ENCODE results near the gene OR2A14.
"Not testable (repeated sequence)": the region's sequence is repeated elsewhere in the genome, so short reads cannot be mapped to it uniquely, and the experiment has no call there.

Gene OR2A14, protein sequence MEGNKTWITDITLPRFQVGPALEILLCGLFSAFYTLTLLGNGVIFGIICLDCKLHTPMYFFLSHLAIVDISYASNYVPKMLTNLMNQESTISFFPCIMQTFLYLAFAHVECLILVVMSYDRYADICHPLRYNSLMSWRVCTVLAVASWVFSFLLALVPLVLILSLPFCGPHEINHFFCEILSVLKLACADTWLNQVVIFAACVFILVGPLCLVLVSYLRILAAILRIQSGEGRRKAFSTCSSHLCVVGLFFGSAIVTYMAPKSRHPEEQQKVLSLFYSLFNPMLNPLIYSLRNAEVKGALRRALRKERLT

DNA sequence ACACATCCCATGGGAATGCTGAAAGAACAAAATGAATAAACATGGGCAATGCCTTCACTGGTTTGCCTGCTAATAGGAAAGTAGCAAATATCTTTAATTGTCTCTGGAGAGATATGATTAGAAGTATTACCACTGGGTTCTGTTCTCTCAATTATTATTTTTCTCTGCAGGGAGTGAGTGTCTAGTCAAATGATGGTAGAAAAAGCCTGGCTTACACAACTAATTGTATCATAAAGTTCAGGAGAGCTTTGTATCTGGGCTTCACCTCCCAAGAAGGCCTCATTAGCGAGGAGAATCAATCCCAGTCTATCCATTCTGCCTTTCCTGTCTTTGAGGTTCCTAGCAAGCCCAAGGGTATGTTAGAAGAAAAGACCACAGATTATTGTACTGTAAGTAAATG lies at the start of gene OR2A14:
TSS of gene OR2A14 (plus strand) at position 301 of the 400 bp plus-strand sequence. CDS start 5,937 bp downstream, outside the sequence.
- no peak for DNase-seq

DNA sequence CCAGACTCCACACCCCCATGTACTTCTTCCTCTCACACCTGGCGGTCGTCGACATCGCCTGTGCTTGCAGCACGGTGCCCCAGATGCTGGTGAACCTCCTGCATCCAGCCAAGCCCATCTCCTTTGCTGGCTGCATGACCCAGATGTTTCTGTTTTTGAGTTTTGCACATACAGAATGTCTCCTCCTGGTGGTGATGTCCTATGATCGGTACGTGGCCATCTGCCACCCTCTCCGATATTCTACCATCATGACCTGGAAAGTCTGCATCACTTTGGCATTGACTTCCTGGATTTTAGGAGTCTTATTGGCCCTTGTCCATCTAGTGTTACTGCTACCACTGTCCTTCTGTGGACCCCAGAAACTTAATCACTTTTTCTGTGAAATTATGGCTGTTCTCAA lies 48.6 kb upstream of the OR2A14 start:
- no peak for DNase-seq

DNA sequence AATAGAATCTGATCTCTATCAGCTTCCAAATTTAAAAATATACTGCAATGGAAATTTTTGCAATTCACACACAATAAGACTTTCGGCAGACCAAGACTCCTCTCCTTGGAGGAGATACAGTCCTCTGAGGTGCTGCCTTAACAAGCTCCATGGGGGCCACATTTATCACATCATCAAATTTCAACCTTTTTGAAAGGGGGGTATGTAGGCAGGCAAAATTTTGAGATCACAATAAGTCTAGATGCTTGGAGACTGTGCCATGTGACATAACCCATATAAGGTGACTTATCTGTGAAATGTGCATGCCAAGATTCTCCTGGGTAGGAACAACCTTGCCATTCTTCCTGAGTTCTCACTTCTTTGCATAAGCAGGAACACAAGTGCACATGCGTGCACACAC lies 37.0 kb upstream of the OR2A14 start, which contains the start of gene OR2A12:
TSS of gene OR2A12 (plus strand) at position 301 of the 400 bp plus-strand sequence. CDS start 8,830 bp downstream, outside the sequence.
- no peak for DNase-seq

DNA sequence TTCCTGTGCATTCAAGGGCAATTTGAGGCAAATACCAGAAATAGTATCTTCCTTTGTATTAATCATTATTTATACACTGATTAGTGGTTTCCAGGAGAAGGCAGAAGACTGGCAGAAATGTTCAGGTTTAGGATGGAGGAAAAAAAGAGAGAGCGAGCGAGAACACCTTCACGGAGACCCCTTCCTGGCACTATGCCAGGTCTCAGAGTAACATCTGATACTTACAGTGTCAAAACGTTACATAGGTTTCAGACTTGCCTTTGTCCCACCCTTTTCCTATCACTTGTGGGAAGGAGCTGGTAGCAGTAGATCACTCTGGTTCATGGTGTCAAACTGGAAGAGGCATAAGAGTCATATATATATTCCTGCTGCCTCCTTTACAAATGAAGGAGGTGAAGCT lies 36.2 kb upstream of the OR2A14 start:
- DNase-seq, result no peak

DNA sequence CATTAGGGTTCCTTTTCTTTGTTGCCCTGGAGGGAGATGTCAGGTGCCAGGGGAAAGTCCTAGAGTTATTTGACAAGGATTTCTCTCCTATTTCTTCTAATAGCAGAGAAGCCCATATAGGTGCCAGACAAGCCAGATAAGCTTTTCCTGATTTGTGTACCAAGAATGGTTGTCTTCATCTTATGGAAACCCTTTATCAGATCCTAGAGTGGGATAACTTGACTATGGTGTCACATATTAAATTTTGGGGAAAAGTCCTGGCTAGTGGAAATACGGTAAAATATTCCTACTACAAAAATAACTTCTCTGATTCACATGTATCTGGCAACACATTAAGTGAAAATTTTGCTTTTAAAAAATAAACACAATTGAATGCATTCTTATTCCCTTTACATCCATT lies 35.7 kb upstream of the OR2A14 start:
- DNase-seq, result no peak

DNA sequence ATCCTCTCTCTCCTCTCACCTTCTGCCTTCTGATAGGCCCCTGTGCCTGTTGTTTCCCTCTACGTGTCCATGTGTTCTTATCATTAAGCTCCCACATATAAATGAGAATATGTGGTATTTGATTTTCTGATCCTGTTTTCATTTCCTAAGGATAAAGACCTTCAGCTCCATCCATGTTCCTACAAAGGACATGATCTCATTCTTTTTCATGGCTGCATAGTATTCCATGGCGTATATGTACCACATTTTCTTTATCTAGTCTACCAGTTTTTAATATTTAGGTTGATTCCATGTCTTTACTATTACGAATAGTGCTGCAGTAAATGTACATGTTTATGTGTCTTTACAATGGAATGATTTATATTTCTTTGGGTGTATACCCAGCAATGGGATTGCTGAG lies 32.3 kb upstream of the OR2A14 start:
- DNase-seq, result no peak

DNA sequence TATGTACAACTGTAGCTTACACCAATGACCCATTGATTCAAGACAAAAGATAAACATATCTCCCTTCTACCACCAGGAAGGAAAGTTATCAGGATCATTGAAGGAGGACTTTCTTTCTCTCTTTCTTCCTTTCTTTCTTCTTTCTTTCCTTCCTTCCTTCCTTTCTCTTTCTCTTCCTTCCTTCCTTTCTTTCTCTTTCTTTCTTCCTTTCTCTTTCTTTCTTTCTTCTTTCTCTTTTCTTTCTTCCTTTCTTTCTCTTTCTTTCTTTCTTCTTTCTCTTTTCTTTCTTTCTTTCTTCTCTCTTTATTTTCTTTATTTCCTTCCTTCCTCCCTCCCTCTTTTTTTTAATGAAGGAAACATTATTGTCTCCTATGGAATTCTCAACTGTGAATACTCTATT lies 24.2 kb upstream of the OR2A14 start:
- no peak for DNase-seq

DNA sequence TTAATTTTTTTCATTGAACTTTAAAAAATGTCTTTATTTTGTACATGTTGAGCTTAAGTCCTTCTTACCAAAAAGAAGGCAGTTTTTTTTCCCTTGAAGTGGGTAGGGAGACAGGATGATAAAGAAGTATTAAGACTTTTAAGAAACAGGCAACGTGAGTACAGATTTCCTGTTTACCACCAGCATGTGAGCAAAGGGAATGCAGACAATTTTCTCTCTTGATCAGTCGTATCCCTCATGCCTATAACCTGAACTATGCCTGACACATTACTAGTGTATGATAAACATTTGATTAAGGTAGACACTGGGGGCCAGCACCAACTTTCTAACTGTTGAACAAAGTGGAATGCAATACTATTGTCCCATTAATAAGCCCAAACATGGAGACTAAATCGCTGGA lies 22.4 kb upstream of the OR2A14 start:
- no peak for DNase-seq

DNA sequence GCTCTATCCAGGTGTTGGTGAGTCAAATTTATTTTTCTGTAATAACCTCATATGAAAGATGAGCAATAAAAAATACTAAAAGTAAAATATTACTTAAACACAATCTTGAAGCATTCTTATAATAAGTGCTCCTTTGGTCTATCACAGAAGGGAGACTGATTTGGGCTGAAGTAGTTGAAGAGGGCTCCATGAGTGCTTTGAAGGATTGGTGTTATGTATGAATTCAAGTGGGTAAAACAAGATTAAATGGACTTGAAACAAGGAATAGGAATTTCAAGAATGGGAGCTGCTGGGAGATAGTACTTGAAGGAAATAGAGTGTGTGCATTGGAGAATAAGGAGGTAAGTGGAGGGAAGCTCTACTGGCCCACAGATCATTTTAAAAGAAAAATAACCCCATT lies 20.9 kb upstream of the OR2A14 start:
- no peak for DNase-seq

DNA sequence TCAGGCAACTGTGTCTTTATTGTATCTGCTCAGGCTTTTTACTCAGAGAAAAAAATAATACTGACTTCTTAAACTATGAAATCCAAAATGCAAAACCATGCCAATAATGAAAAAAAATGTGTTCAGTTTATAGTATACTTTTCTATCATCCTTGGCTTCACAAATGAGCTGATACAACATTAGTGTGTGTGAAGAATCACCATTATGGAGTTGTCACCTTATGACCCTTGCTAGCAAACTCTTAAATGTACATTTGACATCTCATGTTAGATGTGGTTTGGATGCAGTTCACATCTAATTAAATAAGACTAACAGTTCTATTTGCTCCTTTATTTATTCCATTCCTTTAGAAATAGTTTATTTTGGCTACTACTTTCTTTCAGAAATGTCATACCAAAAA lies 17.8 kb upstream of the OR2A14 start:
- no peak for DNase-seq

DNA sequence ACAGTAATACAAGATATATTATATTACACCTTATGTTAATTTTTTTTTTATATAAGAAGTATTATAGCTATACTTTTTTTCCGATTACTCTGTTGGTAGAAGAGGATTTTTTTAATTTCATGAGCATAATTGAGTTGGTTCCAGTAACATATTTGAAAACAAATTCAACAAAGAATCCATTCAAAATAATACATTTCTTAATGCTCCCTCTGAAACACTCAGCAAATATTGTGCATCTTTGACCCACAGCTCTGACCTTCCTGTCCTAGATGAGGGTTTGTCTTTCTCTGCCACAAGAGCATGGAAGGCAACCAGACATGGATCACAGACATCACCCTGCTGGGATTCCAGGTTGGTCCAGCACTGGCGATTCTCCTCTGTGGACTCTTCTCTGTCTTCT lies 13.7 kb upstream of the OR2A14 start, which contains the start of gene OR2A2:
TSS of gene OR2A2 (plus strand) at position 301 of the 400 bp plus-strand sequence. CDS start at position 301, 0 bp downstream.
- DNase-seq, result no peak

DNA sequence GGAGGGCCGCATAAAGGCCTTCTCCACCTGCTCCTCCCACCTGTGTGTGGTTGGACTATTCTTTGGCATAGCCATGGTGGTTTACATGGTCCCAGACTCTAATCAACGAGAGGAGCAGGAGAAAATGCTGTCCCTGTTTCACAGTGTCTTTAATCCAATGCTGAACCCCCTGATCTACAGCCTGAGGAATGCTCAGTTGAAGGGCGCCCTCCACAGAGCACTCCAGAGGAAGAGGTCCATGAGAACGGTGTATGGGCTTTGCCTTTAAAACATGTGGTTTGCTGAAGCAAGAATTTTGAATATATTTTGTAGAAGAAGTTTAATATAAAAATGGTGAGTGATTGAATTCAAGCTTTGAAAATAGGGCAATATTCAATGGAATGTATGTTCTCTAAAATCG lies 12.7 kb upstream of the OR2A14 start:
- no peak for DNase-seq

DNA sequence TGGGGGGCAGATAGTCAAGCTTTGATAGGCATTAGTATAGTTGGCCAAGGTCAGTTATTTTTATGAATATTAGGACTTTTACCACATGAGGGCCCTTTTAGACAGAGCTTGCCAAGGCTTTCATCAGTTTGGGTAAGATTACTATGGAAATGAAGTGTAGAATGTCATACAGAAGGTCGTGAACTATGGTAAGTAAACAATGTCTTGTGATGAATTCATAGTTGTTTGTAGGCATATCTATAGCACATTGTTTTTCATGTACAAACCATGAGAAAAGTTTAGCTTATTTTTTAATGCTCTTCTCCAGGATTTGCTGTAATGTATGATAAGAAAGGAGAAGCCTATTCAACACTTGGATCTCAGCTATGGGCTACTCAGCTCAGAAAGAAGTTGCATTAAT lies 9.3 kb upstream of the OR2A14 start:
- DNase-seq, result no peak

DNA sequence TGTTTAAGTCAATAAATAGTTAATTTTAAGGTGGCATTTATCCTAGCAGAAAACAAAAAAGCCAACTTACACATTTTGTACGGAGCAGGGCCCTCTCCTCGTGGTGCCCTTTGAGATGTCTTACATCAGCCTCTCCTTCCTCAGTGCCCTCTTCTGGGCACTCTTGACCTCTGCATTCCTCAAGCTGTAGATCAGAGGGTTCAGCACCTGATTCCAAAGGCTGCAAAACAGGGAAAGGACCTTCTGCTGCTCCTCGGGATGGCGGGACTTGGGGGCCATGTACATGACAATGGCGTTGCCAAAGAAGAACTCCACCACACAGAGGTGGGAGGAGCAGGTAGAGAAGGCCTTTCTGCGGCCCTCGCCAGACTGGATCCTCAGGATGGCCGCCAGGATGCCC lies 4.6 kb upstream of the OR2A14 start:
- no peak for DNase-seq

DNA sequence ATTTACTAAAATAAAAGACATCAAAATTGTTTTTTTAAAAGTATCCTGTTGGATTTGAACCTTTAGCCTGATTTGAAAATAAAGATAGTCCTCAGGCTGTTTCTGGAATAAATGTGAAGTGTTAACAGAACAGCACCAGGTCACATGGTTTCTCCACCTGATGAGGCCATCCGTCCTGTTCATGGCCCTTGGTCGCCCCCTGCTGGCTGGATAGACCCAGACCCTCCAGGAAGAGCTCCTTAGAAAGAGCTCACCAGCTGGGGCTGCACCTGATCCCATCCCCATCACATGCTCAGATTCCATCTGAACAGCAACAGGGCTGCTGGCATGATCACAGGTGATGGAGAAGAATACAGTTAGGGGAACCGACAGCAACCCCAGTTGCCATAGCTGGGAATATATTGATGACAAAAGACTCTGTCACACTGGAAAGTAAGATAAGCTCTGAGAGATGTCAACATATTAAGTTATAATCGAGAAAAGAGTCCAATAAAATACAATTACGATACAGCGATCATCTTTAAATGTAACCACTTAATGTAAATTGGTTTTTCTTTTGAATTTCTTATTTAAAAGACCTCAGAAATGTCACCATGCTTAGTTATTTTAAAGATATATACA lies 4.8 kb downstream of the OR2A14 start:
- DNase-seq, result peak; percentile 77

DNA sequence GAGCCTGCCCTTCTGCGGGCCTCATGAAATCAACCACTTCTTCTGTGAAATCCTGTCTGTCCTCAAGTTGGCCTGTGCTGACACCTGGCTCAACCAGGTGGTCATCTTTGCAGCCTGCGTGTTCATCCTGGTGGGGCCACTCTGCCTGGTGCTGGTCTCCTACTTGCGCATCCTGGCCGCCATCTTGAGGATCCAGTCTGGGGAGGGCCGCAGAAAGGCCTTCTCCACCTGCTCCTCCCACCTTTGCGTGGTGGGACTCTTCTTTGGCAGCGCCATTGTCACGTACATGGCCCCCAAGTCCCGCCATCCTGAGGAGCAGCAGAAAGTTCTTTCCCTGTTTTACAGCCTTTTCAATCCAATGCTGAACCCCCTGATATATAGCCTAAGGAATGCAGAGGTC lies 6.6 kb downstream of the OR2A14 start:
- not testable (repeated sequence) for DNase-seq

DNA sequence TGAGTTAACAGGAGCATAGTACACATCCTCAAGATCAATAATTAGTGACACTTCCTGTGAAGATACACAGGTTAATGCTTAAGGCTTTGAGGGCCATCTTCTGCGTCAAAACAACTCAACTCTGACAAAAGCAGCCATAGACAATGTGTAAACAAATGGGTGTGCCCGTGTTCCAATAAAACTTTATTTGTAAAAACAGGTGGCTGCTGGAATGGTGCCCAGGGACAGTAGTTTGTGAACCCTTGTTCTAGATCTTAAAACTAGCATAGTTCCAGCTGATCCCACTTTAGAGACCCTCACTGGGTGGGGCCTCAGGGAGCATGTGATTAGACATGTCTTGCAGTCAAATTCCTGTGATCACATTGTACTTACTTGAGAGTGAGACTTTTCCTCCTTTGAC lies 7.8 kb downstream of the OR2A14 start:
- DNase-seq, result no peak

DNA sequence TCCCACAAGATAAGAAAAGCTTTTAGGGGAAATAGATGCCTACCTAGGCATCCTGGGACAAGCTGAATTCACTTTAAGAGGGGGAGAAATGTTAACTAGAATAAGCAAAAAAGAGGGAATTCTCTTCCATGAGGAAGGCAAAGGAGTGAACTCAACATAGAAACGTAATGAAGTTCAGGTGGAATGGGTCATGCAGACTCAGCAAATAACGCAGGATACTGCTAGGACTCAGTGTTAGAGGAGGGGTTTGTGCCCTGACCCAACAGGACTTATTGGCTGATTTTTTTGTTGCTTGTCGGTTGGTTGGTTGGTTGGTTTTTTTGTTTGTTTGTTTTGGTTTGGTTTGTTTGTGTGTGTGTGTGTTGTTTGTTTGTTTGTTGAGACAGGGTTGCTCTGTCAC lies 9.3 kb downstream of the OR2A14 start:
- no peak for DNase-seq

DNA sequence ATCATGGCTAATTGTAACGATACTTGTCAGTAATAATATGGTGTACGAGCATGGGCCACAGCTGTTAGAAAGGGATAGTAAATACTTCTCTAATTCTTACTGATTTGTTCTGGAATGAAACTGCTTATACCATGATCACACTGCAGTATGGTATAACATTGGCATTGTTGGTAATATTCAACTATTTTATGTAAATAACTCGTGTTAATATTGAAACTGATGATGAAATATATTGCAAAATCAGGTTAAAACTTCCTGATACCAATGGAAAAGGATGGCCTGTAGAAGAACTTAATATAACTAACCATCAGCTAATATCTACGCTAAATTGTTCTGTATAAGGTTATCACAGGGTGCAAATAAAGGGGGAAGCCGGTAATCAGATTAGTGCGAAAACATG lies 10.3 kb downstream of the OR2A14 start:
- peak; percentile 61 for DNase-seq

DNA sequence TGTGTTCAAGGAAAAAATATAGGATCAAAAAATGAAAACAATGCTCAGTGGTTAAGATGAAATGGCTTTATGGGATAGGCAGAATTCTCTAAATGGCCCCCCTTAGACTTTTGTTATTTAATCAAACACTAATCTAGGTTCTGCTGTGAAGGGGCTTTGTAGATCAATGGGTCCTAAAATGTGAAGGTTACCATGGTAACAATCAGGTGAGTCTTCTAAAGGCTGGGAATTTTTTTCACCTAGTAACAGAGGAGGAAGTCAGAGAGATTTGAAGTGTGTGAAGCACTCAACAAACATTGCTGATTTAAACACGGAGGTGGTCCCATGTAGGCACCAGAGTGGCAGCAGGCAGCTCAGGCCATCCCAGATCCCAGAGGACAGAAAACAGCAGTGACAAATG lies 11.1 kb downstream of the OR2A14 start:
- no peak for DNase-seq

DNA sequence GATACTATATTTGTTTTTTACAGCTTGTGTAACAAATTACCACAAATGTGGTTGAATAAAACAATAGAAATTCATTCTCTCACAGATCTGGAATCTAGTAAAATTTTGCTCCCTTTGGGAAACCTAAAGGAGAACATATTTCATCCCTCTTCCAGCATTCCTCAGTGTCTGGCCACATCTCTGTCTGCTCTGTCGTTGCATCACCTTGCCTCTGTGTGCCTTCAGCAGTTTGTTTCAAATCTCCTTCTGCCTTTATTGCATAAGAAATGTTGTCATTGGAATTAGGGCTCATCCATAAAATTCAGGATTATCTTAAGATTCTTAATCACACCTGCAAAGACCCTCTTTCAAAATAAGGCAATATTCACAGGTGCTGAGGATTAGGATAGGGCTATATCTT lies 14.5 kb downstream of the OR2A14 start:
- DNase-seq, result no peak

DNA sequence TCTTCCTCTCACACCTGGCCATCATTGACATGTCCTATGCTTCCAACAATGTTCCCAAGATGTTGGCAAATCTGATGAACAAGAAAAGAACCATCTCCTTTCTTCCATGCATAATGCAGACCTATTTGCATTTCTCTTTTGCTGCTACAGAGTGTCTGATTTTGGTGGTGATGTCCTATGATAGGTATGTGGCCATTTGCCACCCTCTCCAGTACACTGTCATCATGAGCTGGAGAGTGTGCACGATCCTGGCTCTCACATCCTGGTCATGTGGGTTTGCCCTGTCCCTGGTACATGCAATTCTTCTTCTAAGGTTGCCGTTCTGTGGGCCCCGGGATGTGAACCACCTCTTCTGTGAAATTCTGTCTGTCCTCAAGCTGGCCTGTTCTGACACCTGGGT lies 19.2 kb downstream of the OR2A14 start:
- no peak for DNase-seq

DNA sequence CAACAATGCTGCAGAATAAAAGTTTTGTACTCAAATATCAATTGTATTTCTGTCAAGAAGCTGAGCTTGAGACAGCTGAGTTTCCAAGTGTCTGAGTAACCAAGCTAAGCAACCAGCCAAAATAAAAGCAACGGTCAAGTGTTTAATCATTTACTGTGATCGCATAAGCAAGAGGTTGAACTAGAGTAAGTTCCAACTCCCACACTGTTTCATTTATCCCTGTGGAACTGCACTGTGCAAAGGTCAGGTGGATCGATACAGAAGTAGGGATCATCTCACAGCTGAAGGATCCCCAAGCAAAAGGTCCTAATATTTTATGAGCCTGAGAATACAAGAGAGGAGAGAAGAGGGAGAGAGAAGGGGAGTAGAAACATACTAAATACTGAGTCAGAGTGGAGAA lies 21.4 kb downstream of the OR2A14 start:
- no peak for DNase-seq

DNA sequence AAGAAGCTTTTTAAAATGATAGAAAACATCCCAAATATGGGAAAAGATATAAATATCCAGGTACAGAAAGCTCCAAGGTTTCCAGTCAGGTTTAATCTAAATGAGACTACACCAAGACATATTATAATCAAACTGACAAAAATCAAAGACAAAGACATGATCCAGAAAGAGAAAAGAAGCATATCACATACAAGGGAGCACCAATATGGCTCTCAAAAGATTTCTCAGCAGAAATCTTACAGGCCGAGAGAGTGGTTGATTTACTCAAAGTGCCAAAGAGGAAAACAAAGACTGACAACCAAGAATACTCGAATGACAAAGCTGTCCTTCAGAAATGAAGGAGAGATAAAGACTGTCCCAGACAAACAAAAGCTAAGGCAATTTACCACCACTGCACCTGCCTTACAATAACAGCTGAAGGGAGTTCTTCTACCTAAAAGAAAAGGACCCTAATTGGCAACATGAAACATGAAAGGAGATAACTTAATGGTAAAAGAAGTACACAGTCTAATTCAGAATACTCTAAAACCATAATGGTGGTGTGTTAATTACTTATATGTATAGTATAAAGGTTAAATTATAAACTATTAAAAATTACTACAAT lies 25.4 kb downstream of the OR2A14 start:
- DNase-seq, result no peak

All from inflammatory macrophage treated with lipopolysaccharide for 4 hours (primary cell).